Activated naive CD4-positive, alpha-beta T cell treated with anti-CD3 and anti-CD28 coated beads for 36 hours (primary cell): ENCODE results near the gene CDADC1. TPM values are rescaled to one million over a fixed set of nuclear protein-coding genes. Genes with fewer than 3 reads are reported as not detected.

Experiments used
- CTCF ChIA-PET: fragments of 350-600 bp; sonication (Branson Sonifier 250); formaldehyde crosslinking; loops from one replicate; lab custom pipeline; 2021; ENCODE audit warnings: antibody characterized with exemption; lab: Charles Lee
- DNase-seq: peaks from one replicate; pipeline ENCODE4 v3.0.0-alpha.2; 2020
- H3K27ac Mint-ChIP-seq: one replicate; pipeline ENCODE4 v1.8.0; 2021; ENCODE audit warnings: mild to moderate bottlenecking, mixed read lengths
- H3K27me3 Mint-ChIP-seq: one replicate; pipeline ENCODE4 v1.8.0; 2021; ENCODE audit warnings: low read depth, mixed read lengths
- H3K36me3 Mint-ChIP-seq: one replicate; pipeline ENCODE4 v1.8.0; 2021; ENCODE audit warnings: low read depth, mixed read lengths
- H3K4me1 Mint-ChIP-seq: one replicate; pipeline ENCODE4 v1.8.0; 2021; ENCODE audit warnings: low read depth, mixed read lengths
- H3K4me3 Mint-ChIP-seq: one replicate; pipeline ENCODE4 v1.8.0; 2021; ENCODE audit warnings: mild to moderate bottlenecking, moderate library complexity, mixed read lengths
- H3K9me3 Mint-ChIP-seq: one replicate; pipeline ENCODE4 v1.8.0; 2021; ENCODE audit warnings: mixed read lengths
- intact Hi-C: fragments of 100-400 bp; cut with micrococcal nuclease; formaldehyde crosslinking; loops from one replicate; pipeline ENCODE4 v1.15.1; 2023
- total RNA-seq, 2 experiments: library from RNA; stranded (reverse); gene quantifications; one replicate each; pipeline ENCODE4 v1.2.3, GENCODE V29; 2021

Gene CDADC1
- total RNA-seq, 2 experiments from 2014 or later, result 13.2 to 14.7 TPM

DNA sequence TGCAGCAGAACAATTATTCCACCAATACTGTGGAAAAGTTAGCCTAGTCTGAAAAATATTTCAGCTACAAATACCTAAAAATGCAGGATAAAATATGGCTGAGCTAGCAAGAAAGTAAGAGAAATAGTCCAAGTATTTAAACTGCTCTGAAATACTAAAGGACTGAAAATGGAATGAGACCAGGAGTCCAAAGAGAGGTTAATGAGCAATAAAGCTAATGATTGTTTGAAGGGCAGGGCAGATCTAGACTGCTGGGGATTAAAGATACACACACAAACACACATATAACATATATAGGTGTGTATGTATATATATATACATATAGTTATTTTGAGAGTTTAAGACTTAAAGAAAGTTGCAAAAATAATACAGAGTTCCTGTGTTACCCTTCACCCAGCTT lies 2.6 kb upstream of the CDADC1 start:
- DNase-seq, result no peak
- Mint-ChIP-seq H3K36me3 (peaks cover 2% of the 10 kb centered on the region), H3K4me1 (peaks cover 19% of the 10 kb centered on the region), H3K27me3 (peaks cover 3% of the 10 kb centered on the region), H3K4me3 (no peak overlapping the region), H3K9me3 (no peaks in the 10 kb centered on the region), H3K27ac (no peak overlapping the region)
- CTCF ChIA-PET, result interaction anchor here (0.8 to 1.4 kb wide), 2 partner anchors 23 to 34 kb away, joined by 3 to 7 read pairs; no protein-coding TSS in a partner anchor
- intact Hi-C loops, result loop anchor here (5.0 kb wide), 3 partner anchors 252 to 593 kb away; partner anchors contain the start of genes CYSLTR2, PHF11 and RCBTB1

DNA sequence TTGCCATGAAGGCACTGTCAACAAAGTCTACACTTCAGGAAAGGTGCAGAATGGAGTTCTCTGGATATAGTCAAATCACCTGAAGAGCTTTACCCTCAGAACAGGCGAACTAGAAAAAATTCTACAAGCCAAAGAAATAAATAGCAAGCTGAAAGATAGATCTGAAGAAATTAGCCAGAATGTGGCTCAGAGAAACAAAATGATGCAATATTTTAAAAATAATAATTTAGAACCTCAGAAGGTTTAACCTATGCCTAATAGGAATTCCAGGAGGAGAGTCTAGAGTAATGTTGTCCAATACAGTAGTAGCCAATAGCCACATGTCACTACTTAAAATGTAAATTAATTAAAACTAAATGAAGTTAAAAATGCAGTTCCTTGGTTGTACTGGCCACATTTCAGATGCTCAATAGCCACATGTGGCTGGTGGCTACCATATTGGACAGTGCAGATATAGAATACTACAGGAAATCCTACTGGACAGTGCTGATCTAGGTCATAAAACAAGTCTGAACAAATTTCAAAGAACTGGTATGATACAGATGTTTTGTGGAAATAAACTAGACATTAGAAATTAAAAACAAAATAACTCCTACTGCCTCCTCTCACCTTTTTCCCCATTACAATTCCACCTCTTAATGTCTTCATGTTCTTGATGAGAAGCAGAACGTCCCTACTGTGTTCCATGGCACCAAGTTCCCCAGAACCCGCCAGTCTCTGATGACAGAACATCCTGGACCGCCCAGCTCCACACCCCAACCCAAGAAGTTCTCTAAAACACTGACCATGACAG lies 679 bp upstream of the CDADC1 start:
- no peak for DNase-seq
- Mint-ChIP-seq H3K9me3 (no peaks in the 10 kb centered on the region), H3K36me3 (peaks cover 6% of the 10 kb centered on the region), H3K27me3 (peaks cover 3% of the 10 kb centered on the region), H3K27ac (peak overlapping the region; percentile 92), H3K4me3 (peak overlapping the region; percentile 98), H3K4me1 (peaks cover 30% of the 10 kb centered on the region)
- intact Hi-C loops, result loop anchor here (1.0 to 5.0 kb wide), 8 partner anchors 26 to 595 kb away; partner anchors contain the start of genes CYSLTR2, EBPL, KPNA3 and MLNR
- CTCF ChIA-PET, result interaction anchor here (1.0 to 2.6 kb wide), 3 partner anchors 31 to 360 kb away, joined by 4 to 17 read pairs (median 4); no protein-coding TSS in a partner anchor

DNA sequence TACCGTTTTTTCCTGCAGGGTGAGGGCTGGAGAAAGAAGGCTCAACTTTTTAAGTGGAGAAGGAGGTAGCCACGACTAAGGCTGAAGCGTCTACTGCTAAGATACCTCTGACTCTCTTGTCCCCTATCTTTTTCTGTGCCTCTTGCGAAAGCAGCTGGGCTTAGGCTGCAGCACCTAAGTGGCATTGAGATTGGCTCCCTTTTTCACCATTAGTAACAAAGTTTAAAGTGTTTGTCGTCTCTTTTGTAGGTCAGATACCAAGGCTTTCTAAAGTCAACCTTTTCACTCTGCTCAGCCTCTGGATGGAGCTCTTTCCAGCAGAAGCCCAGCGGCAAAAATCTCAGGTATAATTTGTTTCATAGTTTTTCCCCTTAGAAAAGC lies 887 bp downstream of the CDADC1 start:
- peaks cover 39% of the 10 kb centered on the region for H3K4me1 Mint-ChIP-seq
- DNase-seq, result no peak
- H3K36me3 Mint-ChIP-seq, result peaks cover 6% of the 10 kb centered on the region
- intact Hi-C loops, result loop anchor here (1.0 to 5.0 kb wide), 5 partner anchors 33 to 596 kb away; partner anchors contain the start of genes CAB39L, CYSLTR2, PHF11 and RCBTB1
- H3K4me3 Mint-ChIP-seq, result peak overlapping the region; percentile 98
- no peaks in the 10 kb centered on the region for H3K9me3 Mint-ChIP-seq
- no peaks in the 10 kb centered on the region for H3K27me3 Mint-ChIP-seq
- peak overlapping the region; percentile 92 for H3K27ac Mint-ChIP-seq
- CTCF ChIA-PET, result interaction anchor here (0.6 to 2.6 kb wide), 6 partner anchors 9 to 1113 kb away, joined by 3 to 17 read pairs (median 5); no protein-coding TSS in a partner anchor

DNA sequence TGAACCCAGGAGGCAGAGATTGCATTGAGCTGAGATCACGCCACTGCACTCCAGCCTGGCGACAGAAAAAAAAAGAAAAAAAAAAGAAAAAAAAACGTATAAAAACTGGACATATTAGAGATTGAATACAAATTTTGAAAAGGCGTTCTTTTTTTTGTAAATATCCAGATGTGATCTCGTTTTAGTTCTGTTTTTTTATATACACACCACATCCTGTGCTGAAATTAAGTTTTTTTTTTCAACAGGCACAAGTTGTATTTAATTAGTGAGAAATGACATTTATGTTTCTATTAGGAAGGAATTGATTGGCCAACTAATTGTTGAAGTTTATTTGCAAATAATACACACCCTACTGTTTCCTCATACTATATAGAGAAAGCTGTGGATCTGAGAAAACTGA lies 3.6 kb downstream of the CDADC1 start:
- H3K4me3 Mint-ChIP-seq, result no peak overlapping the region
- no peak for DNase-seq
- no peak overlapping the region for H3K27ac Mint-ChIP-seq
- H3K4me1 Mint-ChIP-seq, result peaks cover 61% of the 10 kb centered on the region
- no peaks in the 10 kb centered on the region for H3K27me3 Mint-ChIP-seq
- no peaks in the 10 kb centered on the region for H3K9me3 Mint-ChIP-seq
- intact Hi-C loops, result no loop called here
- CTCF ChIA-PET, result interaction anchor here (0.8 to 1.7 kb wide), 2 partner anchors 11 to 30 kb away, joined by 3 read pairs; no protein-coding TSS in a partner anchor
- peaks cover 25% of the 10 kb centered on the region for H3K36me3 Mint-ChIP-seq

DNA sequence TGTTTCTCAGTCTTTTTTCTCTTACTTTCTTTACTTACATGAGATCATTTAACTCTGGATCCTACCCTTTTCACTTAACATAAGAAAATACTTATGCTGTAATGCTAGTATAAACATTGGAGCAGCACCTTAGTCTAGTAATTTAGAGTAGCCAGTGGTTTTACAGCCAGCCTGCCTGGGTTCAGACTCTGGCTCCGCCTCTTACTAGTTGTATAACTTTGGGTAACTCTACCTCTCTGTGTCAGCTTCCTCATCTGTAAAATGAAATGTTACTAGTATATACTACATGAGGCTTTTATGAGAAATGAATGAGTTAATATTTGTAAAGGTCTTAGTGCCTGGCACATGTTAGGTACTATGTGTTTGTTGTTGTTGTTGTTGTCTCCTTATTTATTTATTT lies 5.6 kb downstream of the CDADC1 start:
- CTCF ChIA-PET, result no interaction called here
- Mint-ChIP-seq H3K9me3 (no peaks in the 10 kb centered on the region), H3K27me3 (no peaks in the 10 kb centered on the region), H3K4me1 (peaks cover 69% of the 10 kb centered on the region), H3K27ac (no peak overlapping the region), H3K36me3 (peaks cover 34% of the 10 kb centered on the region), H3K4me3 (no peak overlapping the region)
- DNase-seq, result peak; percentile 9
- intact Hi-C loops, result no loop called here

DNA sequence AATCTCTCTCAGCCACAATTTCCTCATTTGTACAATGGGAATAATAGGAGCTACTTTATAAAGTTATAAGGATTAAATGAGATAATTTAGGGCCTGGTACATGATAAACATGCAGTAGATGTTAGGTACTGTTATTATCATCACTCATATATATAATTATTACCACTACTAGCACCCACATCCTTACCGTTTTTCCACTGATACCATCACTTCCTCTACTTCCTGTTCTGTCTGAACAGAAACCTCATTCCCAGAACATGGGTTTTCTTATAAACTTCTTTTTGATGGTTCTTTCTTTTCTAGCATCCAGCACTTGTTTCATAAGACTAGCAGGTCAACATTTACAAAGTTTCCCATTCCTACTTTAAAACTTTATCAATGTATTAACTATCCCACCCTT lies 6.3 kb downstream of the CDADC1 start:
- H3K27ac Mint-ChIP-seq, result no peak overlapping the region
- intact Hi-C loops, result no loop called here
- CTCF ChIA-PET, result no interaction called here

DNA sequence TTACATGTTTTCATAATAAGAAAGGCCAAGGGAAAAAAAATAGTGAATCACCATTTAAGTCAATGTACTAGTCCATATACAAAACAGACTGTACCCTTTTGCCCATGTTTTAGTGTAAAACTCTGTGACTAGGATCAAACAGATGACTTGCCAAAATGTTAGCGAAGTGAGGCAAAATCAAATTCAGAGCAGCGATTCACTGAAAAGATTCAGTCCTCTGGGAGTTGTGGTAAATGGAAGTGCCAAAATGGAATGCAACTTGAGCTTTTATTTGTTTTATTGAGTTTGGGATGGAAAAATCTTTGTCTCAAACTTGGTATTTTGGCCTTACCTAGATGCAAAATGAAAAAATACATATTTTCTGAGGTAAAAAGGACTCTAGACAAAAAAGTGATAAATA lies 9.1 kb downstream of the CDADC1 start:
- H3K4me3 Mint-ChIP-seq, result no peak overlapping the region
- no peaks in the 10 kb centered on the region for H3K27me3 Mint-ChIP-seq
- peaks cover 45% of the 10 kb centered on the region for H3K4me1 Mint-ChIP-seq
- DNase-seq, result no peak
- H3K36me3 Mint-ChIP-seq, result peaks cover 50% of the 10 kb centered on the region
- intact Hi-C loops, result no loop called here
- H3K9me3 Mint-ChIP-seq, result no peaks in the 10 kb centered on the region
- CTCF ChIA-PET, result no interaction called here
- no peak overlapping the region for H3K27ac Mint-ChIP-seq

More for the DNA sequence above, 6.3 kb downstream of the CDADC1 start:
- Mint-ChIP-seq H3K4me1 (peaks cover 66% of the 10 kb centered on the region), H3K4me3 (no peak overlapping the region), H3K27me3 (no peaks in the 10 kb centered on the region), H3K36me3 (peaks cover 33% of the 10 kb centered on the region), H3K9me3 (no peaks in the 10 kb centered on the region)
- DNase-seq, result no peak

DNA sequence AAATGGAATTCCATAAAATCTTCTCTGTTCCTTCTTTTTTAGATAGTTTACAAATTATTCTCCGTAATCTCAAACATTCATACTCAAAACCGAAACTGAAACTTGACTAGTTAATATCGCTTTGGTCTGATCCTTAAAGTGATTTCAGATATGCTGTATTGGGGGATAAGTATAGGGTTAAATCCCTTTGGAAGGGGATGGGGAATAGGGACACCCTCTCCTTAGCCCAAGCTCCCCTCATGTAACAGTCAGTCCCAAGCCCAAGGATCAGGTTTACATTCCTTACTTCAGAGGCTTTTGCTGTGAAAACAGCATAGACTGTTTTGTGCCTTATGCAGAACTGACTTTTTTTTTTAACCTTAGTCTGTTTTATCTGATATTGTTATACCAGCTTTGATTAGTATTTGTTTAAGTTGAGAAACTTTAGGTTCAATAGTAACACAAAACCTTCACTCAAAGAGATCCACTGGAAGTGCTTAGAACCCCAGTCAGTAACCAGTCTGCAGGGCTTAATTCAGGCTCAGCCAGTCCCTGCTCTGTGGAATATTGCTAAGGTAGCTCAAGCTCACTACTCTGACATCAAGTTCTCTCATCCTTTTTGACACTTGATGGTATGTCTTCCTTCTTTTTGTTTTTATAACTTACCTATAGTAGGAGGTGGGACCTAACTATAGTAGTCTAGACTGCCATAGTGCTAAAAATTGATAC lies 10.5 kb downstream of the CDADC1 start:
- DNase-seq, result no peak
- no peak overlapping the region for H3K27ac Mint-ChIP-seq
- peaks cover 53% of the 10 kb centered on the region for H3K36me3 Mint-ChIP-seq
- peaks cover 38% of the 10 kb centered on the region for H3K4me1 Mint-ChIP-seq
- intact Hi-C loops, result no loop called here
- H3K27me3 Mint-ChIP-seq, result no peaks in the 10 kb centered on the region
- H3K4me3 Mint-ChIP-seq, result peak overlapping the region; percentile 55
- H3K9me3 Mint-ChIP-seq, result no peaks in the 10 kb centered on the region
- CTCF ChIA-PET, result interaction anchor here (0.8 kb wide), 1 partner anchor 18 kb away, joined by 3 read pairs; no protein-coding TSS in a partner anchor

DNA sequence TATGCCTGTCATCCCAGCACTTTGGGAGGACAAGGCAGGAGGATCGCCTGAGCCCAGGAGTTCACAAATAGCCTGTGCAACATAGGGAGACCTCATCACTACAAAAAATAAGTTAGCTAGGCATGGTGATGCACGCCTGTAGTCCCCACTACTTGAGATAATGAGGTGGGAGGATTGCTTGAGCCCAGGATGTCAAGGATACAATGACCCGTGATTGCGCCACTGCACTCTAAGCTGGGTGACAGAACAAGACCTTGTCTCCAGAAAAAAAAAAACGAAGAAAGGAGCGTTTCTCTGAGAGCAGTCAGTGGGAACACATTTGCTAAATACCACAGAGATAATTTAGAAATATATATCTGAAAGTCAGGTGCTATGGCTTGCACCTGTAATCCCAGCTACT lies 11.9 kb downstream of the CDADC1 start:
- H3K27ac Mint-ChIP-seq, result no peak overlapping the region
- CTCF ChIA-PET, result no interaction called here
- no peak for DNase-seq
- peaks cover 49% of the 10 kb centered on the region for H3K36me3 Mint-ChIP-seq
- no peak overlapping the region for H3K4me3 Mint-ChIP-seq
- no peaks in the 10 kb centered on the region for H3K27me3 Mint-ChIP-seq
- intact Hi-C loops, result no loop called here
- no peaks in the 10 kb centered on the region for H3K9me3 Mint-ChIP-seq
- peaks cover 27% of the 10 kb centered on the region for H3K4me1 Mint-ChIP-seq

DNA sequence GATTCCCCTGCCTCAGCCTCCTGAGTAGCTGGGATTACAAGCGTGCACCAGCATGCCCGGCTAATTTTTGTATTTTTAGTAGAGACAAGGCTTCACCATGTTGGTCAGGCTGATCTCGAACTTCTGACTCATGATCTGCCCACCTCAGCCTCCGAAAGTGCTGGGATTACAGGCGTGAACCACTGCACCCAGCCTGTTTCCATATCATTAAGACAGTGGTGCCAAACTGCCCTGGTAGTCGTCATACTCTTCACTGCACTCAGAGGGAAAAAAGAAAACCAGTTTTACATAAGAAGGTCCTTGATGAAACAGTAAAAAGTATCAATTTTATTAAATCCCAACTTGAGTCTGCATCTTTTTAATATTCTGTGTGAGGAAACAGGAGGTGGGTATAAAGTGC lies 14.9 kb downstream of the CDADC1 start:
- Mint-ChIP-seq H3K4me3 (no peak overlapping the region), H3K27me3 (no peaks in the 10 kb centered on the region), H3K27ac (no peak overlapping the region), H3K9me3 (no peaks in the 10 kb centered on the region), H3K4me1 (peaks cover 8% of the 10 kb centered on the region), H3K36me3 (peaks cover 30% of the 10 kb centered on the region)
- intact Hi-C loops, result no loop called here
- DNase-seq, result no peak
- CTCF ChIA-PET, result interaction anchor here (0.7 kb wide), 1 partner anchor 277 kb away, joined by 3 read pairs; no protein-coding TSS in a partner anchor

DNA sequence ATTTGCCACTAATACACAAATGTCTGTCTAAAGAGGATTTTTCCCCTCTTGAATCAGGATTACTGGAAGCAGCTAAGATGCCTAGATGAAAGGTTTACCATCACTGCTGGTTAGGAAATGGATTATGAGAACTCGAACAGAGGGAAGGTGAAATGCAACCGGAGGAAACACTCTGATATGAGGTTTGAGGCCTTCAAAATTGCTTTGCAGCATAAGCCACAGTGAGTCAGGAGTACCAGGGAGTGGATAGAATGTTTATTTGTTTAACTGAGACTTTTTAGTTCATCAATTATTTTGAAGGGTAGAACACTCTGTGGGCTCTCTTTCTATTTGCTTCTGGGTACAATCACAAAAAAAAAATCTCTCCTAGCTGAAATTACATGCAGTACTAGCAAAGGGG lies 18.1 kb downstream of the CDADC1 start:
- peaks cover 19% of the 10 kb centered on the region for H3K36me3 Mint-ChIP-seq
- CTCF ChIA-PET, result no interaction called here

DNA sequence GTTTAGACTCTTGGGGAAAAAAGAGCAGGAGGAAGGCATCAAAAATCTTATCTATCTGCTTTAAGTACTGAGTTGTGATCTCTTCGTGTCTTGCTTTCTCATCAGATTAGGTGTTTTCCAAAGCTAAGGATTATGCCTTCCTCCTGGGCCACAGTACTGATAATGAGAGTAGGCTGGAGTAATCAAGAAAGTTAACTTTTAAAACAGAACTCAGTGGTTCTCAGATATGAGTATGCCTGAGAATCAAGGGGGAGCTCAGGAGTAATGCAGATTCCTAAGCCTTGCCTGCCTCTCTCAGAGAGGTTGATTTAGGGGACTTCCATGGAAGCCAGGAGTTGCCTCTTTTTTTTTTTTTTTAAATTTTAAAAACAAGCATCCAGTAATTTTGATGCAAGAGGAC lies 23.5 kb downstream of the CDADC1 start:
- CTCF ChIA-PET, result interaction anchor here (0.6 to 2.3 kb wide), 4 partner anchors 9 to 920 kb away, joined by 3 to 8 read pairs (median 4); no protein-coding TSS in a partner anchor
- Mint-ChIP-seq H3K9me3 (no peaks in the 10 kb centered on the region), H3K27me3 (no peaks in the 10 kb centered on the region), H3K4me1 (peaks cover 11% of the 10 kb centered on the region), H3K4me3 (no peak overlapping the region), H3K27ac (no peak overlapping the region), H3K36me3 (peaks cover 8% of the 10 kb centered on the region)
- DNase-seq, result no peak
- intact Hi-C loops, result no loop called here

More for the DNA sequence above, 18.1 kb downstream of the CDADC1 start:
- peaks cover under 1% of the 10 kb centered on the region for H3K4me1 Mint-ChIP-seq
- no peak overlapping the region for H3K27ac Mint-ChIP-seq
- no peaks in the 10 kb centered on the region for H3K9me3 Mint-ChIP-seq
- H3K4me3 Mint-ChIP-seq, result no peak overlapping the region
- no peaks in the 10 kb centered on the region for H3K27me3 Mint-ChIP-seq
- intact Hi-C loops, result no loop called here
- no peak for DNase-seq
